Measurements from ENCODE around the gene BTRC. TPM values are rescaled to one million over a fixed set of nuclear protein-coding genes. Genes with fewer than 3 reads are reported as not detected.

The BTRC gene
- total RNA-seq, 4 donors from 2014 or later = 12.6 to 26.5 (median 20.7) TPM

DNA sequence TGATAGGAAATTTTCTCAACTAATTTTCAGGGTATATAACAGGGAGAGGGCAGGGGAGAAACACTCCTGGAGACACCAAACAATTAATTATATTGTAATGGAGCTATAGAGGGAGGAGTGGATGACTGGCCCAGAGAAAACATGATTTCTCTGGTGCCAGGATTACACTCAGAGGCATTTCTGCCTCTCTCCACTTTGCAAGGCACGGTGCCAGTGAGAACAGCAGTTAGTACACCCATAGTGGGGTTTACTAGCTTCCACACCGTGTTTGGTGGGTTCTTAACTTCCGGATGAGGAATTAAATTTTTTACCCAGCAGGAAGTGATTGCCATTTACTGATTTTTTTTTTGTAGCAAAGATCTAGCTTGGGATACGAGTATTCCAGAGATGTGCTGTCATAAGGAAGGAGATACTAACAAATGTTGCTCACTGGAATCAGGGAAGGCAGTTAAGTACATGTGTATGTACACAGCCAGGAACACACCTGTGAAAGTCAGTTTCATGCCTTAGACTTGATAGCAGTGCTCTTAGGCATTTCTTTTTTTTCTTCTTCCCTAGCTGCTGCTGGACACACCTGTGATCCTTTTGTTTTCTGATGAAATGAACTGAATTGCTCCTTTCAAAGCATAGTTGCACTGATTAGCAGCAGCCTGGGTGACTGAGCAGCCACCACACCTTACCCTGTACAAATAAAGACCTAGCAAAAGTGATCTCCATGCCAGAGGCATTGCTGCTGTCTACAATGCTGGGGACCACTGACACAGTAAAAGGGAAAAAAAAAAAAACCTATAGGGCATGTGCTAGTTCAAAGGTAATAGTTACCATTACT lies 176.0 kb downstream of the BTRC start:
- H3K27me3 ChIP-seq = no peaks in the 10 kb centered on the region
- no peak for DNase-seq
- TF ChIP-seq CTCF (IDR thresholded peaks at IDR 0.05) = no peak
- TF ChIP-seq POLR2A (IDR thresholded peaks at IDR 0.05) = no peak
- intact Hi-C loops (cut with DNase I; ENCODE audit: low total_unique reads) = no loop called here
- no peak overlapping the region for H3K27ac ChIP-seq
- H3K36me3 ChIP-seq = no peaks in the 10 kb centered on the region
- no peak overlapping the region for H3K4me3 ChIP-seq
- H3K9me3 ChIP-seq = no peaks in the 10 kb centered on the region
- H3K4me1 ChIP-seq = no peaks in the 10 kb centered on the region

GRCh38 chr10:101535949-101536348 lies 182.0 kb downstream of the BTRC start:
- Histone ChIP-seq H3K4me1 (no peaks in the 10 kb centered on the region), H3K27me3 (no peaks in the 10 kb centered on the region), H3K4me3 (no peak overlapping the region), H3K36me3 (no peaks in the 10 kb centered on the region), H3K9me3 (no peaks in the 10 kb centered on the region), H3K27ac (no peak overlapping the region)
- DNase-seq = no peak
- TF ChIP-seq CTCF (IDR thresholded peaks at IDR 0.05) (no peak), POLR2A (IDR thresholded peaks at IDR 0.05) (no peak)
- intact Hi-C loops (cut with DNase I; ENCODE audit: low total_unique reads) = no loop called here

GRCh38 chr10:101536800-101537199 lies 182.8 kb downstream of the BTRC start:
- TF ChIP-seq POLR2A (IDR thresholded peaks at IDR 0.05) = no peak
- peak in 2 of 4 experiments; percentile 14 to 25 for TF ChIP-seq CTCF (IDR thresholded peaks at IDR 0.05)
- no peaks in the 10 kb centered on the region for H3K4me1 ChIP-seq
- no peak overlapping the region for H3K4me3 ChIP-seq
- intact Hi-C loops (cut with DNase I; ENCODE audit: low total_unique reads) = no loop called here
- no peak overlapping the region for H3K27ac ChIP-seq
- H3K36me3 ChIP-seq = no peaks in the 10 kb centered on the region
- H3K9me3 ChIP-seq = no peaks in the 10 kb centered on the region
- no peaks in the 10 kb centered on the region for H3K27me3 ChIP-seq
- DNase-seq = no peak

- Histone ChIP-seq H3K27ac (no peak overlapping the region), H3K4me1 (no peaks in the 10 kb centered on the region), H3K36me3 (no peaks in the 10 kb centered on the region), H3K4me3 (no peak overlapping the region), H3K9me3 (no peaks in the 10 kb centered on the region), H3K27me3 (no peaks in the 10 kb centered on the region)
- intact Hi-C loops (cut with DNase I; ENCODE audit: low total_unique reads) = no loop called here
- DNase-seq = no peak
- TF ChIP-seq CTCF (IDR thresholded peaks at IDR 0.05) (no peak), POLR2A (IDR thresholded peaks at IDR 0.05) (no peak)
These were observed 184.5 kb downstream of the BTRC start for GRCh38 chr10:101538446-101538845.

GRCh38 chr10:101545898-101546297 lies 191.9 kb downstream of the BTRC start:
- peaks cover 0 to 4% of the 10 kb centered on the region in 2 donors for H3K4me1 ChIP-seq
- H3K27me3 ChIP-seq = no peaks in the 10 kb centered on the region
- H3K27ac ChIP-seq = no peak overlapping the region
- no peaks in the 10 kb centered on the region for H3K36me3 ChIP-seq
- TF ChIP-seq CTCF (IDR thresholded peaks at IDR 0.05) (no peak), POLR2A (IDR thresholded peaks at IDR 0.05) (no peak)
- DNase-seq = no peak
- no peaks in the 10 kb centered on the region for H3K9me3 ChIP-seq
- no peak overlapping the region for H3K4me3 ChIP-seq
- intact Hi-C loops (cut with DNase I; ENCODE audit: low total_unique reads) = no loop called here
